ENCODE results near the gene CAMTA1. TPM values are rescaled to one million over a fixed set of nuclear protein-coding genes. Genes with fewer than 3 reads are reported as not detected.
A peak's percentile ranks its signal among the peaks of the same experiment; 100 is the strongest.

CAMTA1 gene
- total RNA-seq, 1 donor from 2014 or later: 109 TPM

- peaks cover 5% of the 10 kb centered on the region for H3K27me3 Mint-ChIP-seq (ENCODE audit: low read depth)
- no peak for DNase-seq (ENCODE audit: low read depth, low spot score)
- H3K9me3 Mint-ChIP-seq: no peaks in the 10 kb centered on the region
- H3K4me1 Mint-ChIP-seq: peaks cover 20% of the 10 kb centered on the region
- no peak overlapping the region for H3K4me3 Mint-ChIP-seq
- H3K36me3 Mint-ChIP-seq (ENCODE audit: low read depth): no peaks in the 10 kb centered on the region
- no peak overlapping the region for H3K27ac Mint-ChIP-seq (ENCODE audit: unreplicated experiment)
- no peak for TF ChIP-seq CTCF (conservative IDR thresholded peaks at IDR 0.05)
These were observed 326.6 kb downstream of the CAMTA1 start for GRCh38 chr1:7111853-7112252.

- TF ChIP-seq CTCF (conservative IDR thresholded peaks at IDR 0.05): no peak
- Mint-ChIP-seq H3K27me3 (ENCODE audit: low read depth) (peaks cover 2% of the 10 kb centered on the region), H3K4me1 (peaks cover 22% of the 10 kb centered on the region), H3K4me3 (no peak overlapping the region), H3K27ac (ENCODE audit: unreplicated experiment) (no peak overlapping the region), H3K9me3 (no peaks in the 10 kb centered on the region), H3K36me3 (ENCODE audit: low read depth) (no peaks in the 10 kb centered on the region)
- no peak for DNase-seq (ENCODE audit: low read depth, low spot score)
These were observed 327.9 kb downstream of the CAMTA1 start for GRCh38 chr1:7113136-7113535.

DNA sequence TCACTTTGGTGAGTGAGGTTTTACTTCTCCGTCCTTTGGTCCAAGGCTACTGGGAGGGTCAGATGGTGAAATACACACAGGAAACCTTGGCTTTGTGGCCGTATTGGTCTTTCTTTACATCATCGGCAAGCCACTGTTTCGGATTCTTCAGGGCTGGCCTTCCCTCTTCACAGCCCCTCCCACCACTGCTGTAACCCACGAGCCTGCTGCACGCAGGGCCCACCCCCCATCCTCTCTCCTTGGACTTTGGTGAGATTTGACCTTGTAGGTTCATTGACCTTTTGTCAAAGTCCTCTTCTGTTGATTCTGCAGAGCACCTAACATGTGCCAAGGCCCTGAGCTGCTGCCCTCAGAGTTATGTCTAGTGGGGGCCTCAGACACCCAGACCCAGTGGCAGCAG lies 328.6 kb downstream of the CAMTA1 start:
- no peaks in the 10 kb centered on the region for H3K27me3 Mint-ChIP-seq (ENCODE audit: low read depth)
- H3K36me3 Mint-ChIP-seq (ENCODE audit: low read depth): no peaks in the 10 kb centered on the region
- no peak for TF ChIP-seq CTCF (conservative IDR thresholded peaks at IDR 0.05)
- no peak overlapping the region for H3K27ac Mint-ChIP-seq (ENCODE audit: unreplicated experiment)
- H3K9me3 Mint-ChIP-seq: no peaks in the 10 kb centered on the region
- peaks cover 22% of the 10 kb centered on the region for H3K4me1 Mint-ChIP-seq
- no peak overlapping the region for H3K4me3 Mint-ChIP-seq
- no peak for DNase-seq (ENCODE audit: low read depth, low spot score)

GRCh38 chr1:7116001-7116400 lies 330.7 kb downstream of the CAMTA1 start:
- no peaks in the 10 kb centered on the region for H3K36me3 Mint-ChIP-seq (ENCODE audit: low read depth)
- H3K4me3 Mint-ChIP-seq: no peak overlapping the region
- no peak for TF ChIP-seq CTCF (conservative IDR thresholded peaks at IDR 0.05)
- no peaks in the 10 kb centered on the region for H3K27me3 Mint-ChIP-seq (ENCODE audit: low read depth)
- no peak for DNase-seq (ENCODE audit: low read depth, low spot score)
- no peak overlapping the region for H3K27ac Mint-ChIP-seq (ENCODE audit: unreplicated experiment)
- H3K9me3 Mint-ChIP-seq: no peaks in the 10 kb centered on the region
- peaks cover 22% of the 10 kb centered on the region for H3K4me1 Mint-ChIP-seq

GRCh38 chr1:7117399-7118281 lies 332.4 kb downstream of the CAMTA1 start:
- DNase-seq (ENCODE audit: low read depth, low spot score): peak; percentile 26
- H3K27ac Mint-ChIP-seq (ENCODE audit: unreplicated experiment): no peak overlapping the region
- no peaks in the 10 kb centered on the region for H3K27me3 Mint-ChIP-seq (ENCODE audit: low read depth)
- no peak overlapping the region for H3K4me3 Mint-ChIP-seq
- peaks cover 15% of the 10 kb centered on the region for H3K4me1 Mint-ChIP-seq
- H3K36me3 Mint-ChIP-seq (ENCODE audit: low read depth): no peaks in the 10 kb centered on the region
- H3K9me3 Mint-ChIP-seq: no peaks in the 10 kb centered on the region
- peak; percentile 51 for TF ChIP-seq CTCF (conservative IDR thresholded peaks at IDR 0.05)

All from neural crest cell (in vitro differentiated cells).